ENCODE measurements around the gene GALNT10. TPM values are rescaled to one million over a fixed set of nuclear protein-coding genes. Genes with fewer than 3 reads are reported as not detected.

Gene GALNT10
- polyA plus RNA-seq, 1 of the 3 experiments (the other 2 are of a cell fraction), result 56.3 TPM

Small RNAs within 50 kb of the gene (small RNA-seq; reads per million reads assigned to genes)
- gene MIR1294 (0.98 to 71.6 (median 26.0) reads per million in 7 experiments), gene RN7SL655P (0 to 1.1 (median 0) reads per million in 7 experiments)

Other genes starting within 250 kb of the GALNT10 start
- 9.0 and 11.9 TPM in 2 replicates for gene FAM114A2, start 151.8 kb upstream of the GALNT10 start, polyA plus RNA-seq (2012; rRNA removed)
- 16.0 and 23.3 TPM in 2 replicates for gene MFAP3, start 151.8 kb upstream of the GALNT10 start, polyA plus RNA-seq (2012; rRNA removed)